ENCODE measurements around the gene SLC2A5.

GRCh38 chr1:9095818-9096217 is 26.4 kb upstream of the SLC2A5 start:
- no peak for TF ChIP-seq POLR2A (IDR thresholded peaks at IDR 0.05)
- TF ChIP-seq, protein P1, sequence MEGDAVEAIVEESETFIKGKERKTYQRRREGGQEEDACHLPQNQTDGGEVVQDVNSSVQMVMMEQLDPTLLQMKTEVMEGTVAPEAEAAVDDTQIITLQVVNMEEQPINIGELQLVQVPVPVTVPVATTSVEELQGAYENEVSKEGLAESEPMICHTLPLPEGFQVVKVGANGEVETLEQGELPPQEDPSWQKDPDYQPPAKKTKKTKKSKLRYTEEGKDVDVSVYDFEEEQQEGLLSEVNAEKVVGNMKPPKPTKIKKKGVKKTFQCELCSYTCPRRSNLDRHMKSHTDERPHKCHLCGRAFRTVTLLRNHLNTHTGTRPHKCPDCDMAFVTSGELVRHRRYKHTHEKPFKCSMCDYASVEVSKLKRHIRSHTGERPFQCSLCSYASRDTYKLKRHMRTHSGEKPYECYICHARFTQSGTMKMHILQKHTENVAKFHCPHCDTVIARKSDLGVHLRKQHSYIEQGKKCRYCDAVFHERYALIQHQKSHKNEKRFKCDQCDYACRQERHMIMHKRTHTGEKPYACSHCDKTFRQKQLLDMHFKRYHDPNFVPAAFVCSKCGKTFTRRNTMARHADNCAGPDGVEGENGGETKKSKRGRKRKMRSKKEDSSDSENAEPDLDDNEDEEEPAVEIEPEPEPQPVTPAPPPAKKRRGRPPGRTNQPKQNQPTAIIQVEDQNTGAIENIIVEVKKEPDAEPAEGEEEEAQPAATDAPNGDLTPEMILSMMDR (IDR thresholded peaks at IDR 0.05 in 8 of 11, conservative IDR thresholded peaks at IDR 0.05 in 3 of 11) = no peak
- no peak for TF ChIP-seq POLR2AphosphoS5 (IDR thresholded peaks at IDR 0.05)

Measured in spleen (tissue), 7 donors.